PC-3 (cell line): ENCODE results near the gene PRDM15. TPM values are rescaled to one million over a fixed set of nuclear protein-coding genes. Genes with fewer than 3 reads are reported as not detected.

Experiments
- ATAC-seq: fragments of 200-7000 bp; cut with Tn5 transposase; 2 replicates; pipeline ENCODE4 v1.9.1; 2020; ENCODE audit warnings: mild to moderate bottlenecking, moderate library complexity
- BruUV-seq: library from RNA; stranded (reverse); fragments of 400-500 nt; replicated peaks from 2 replicates; lab custom pipeline; 2021; lab: Mats Ljungman, UMichigan
- CTCF ChIA-PET: fragments of 300-600 bp; sonication (Branson Sonifier 250); formaldehyde crosslinking; loops from one replicate; lab custom pipeline; 2022; ENCODE audit warnings: antibody characterized with exemption; lab: Charles Lee
- POLR2A ChIA-PET: fragments of 300-600 bp; sonication (Branson Sonifier 250); formaldehyde crosslinking; loops from one replicate; lab custom pipeline; 2022; ENCODE audit warnings: antibody characterized with exemption; ENCODE audit not compliant: unreplicated experiment; lab: Charles Lee
- DNase-seq: peaks from one replicate; pipeline ENCODE4 v3.0.0-alpha.2; 2015
- H2AFZ ChIP-seq: fragments of 300-600 bp; sonication (generic); 2 replicates; pipeline ENCODE4 v1.6.0; 2016; ENCODE audit warnings: antibody characterized with exemption, low read length
- H3F3A ChIP-seq: fragments of 300-600 bp; sonication (generic); one replicate; pipeline ENCODE4 v1.6.0; 2017; ENCODE audit warnings: antibody characterized with exemption, low read length, control low read depth, mild to moderate bottlenecking; ENCODE audit not compliant: unreplicated experiment
- H3K27ac ChIP-seq: fragments of 300-600 bp; sonication (generic); 2 replicates; pipeline ENCODE4 v1.5.1; 2016; ENCODE audit warnings: mild to moderate bottlenecking, low read length
- H3K27me3 ChIP-seq: fragments of 300-600 bp; sonication (generic); 2 replicates; pipeline ENCODE4 v1.6.1; 2016; ENCODE audit warnings: low read length, mixed read lengths
- H3K36me3 ChIP-seq: fragments of 300-600 bp; sonication (generic); 2 replicates; pipeline ENCODE4 v1.6.1; 2016; ENCODE audit warnings: low read depth, mixed run types, low read length, mixed read lengths
- H3K4me1 ChIP-seq: fragments of 300-600 bp; sonication (generic); 2 replicates; pipeline ENCODE4 v1.5.1; 2016; ENCODE audit warnings: low read length; ENCODE audit not compliant: insufficient read depth
- H3K4me2 ChIP-seq: fragments of 300-600 bp; sonication (generic); 2 replicates; pipeline ENCODE4 v1.6.0; 2016; ENCODE audit warnings: low read length
- H3K4me3 ChIP-seq: fragments of 300-600 bp; sonication (generic); 2 replicates; pipeline ENCODE4 v1.5.1; 2016; ENCODE audit warnings: mild to moderate bottlenecking, low read length, mixed read lengths
- H3K79me2 ChIP-seq: fragments of 300-600 bp; sonication (generic); 2 replicates; pipeline ENCODE4 v1.6.1; 2017; ENCODE audit warnings: low read length, mixed read lengths
- H3K9ac ChIP-seq: fragments of 300-600 bp; sonication (generic); 2 replicates; pipeline ENCODE4 v1.6.0; 2016; ENCODE audit warnings: mild to moderate bottlenecking, low read length
- H3K9me2 ChIP-seq: fragments of 300-600 bp; sonication (generic); replicated peaks from 2 replicates; pipeline ENCODE4 v1.6.1; 2016; ENCODE audit warnings: mixed run types, low read length, mixed read lengths
- H3K9me3 ChIP-seq: fragments of 300-600 bp; sonication (generic); 2 replicates; pipeline ENCODE4 v1.6.1; 2016; ENCODE audit warnings: low read length, mixed read lengths
- H4K20me1 ChIP-seq: fragments of 300-600 bp; sonication (generic); 2 replicates; pipeline ENCODE4 v1.6.1; 2016; ENCODE audit warnings: low read length, mixed read lengths
- EZH2 ChIP-seq: fragments of 300-600 bp; sonication (generic); IDR thresholded peaks from one replicate; pipeline ENCODE4 v1.6.1; 2017; ENCODE audit warnings: antibody characterized with exemption, mild to moderate bottlenecking, low read length; ENCODE audit not compliant: unreplicated experiment
- EZH2phosphoT487 ChIP-seq: fragments of 300-600 bp; sonication (generic); IDR thresholded peaks from 2 replicates; pipeline ENCODE4 v1.6.1; 2018; ENCODE audit warnings: mild to moderate bottlenecking, antibody characterized with exemption, low read length, borderline replicate concordance
- intact Hi-C: fragments of 100-400 bp; cut with micrococcal nuclease; formaldehyde crosslinking; loops from 2 replicates; pipeline ENCODE4 v1.9.0; 2023
- total RNA-seq: library from RNA; depleted of rRNA; stranded (reverse); fragments of >200 nt; gene quantifications from 2 replicates; pipeline ENCODE4 v1.2.3, GENCODE V29; 2014
- TF ChIP-seq, protein P1 (sequence below): fragments of 300-600 bp; sonication (generic); conservative IDR thresholded peaks from 2 replicates; pipeline ENCODE4 v1.5.1; 2017; ENCODE audit warnings: antibody characterized with exemption, low read depth, mild to moderate bottlenecking, low read length

The PRDM15 gene
- total RNA-seq, 1 experiment from 2014 or later = 13.4 TPM

DNA sequence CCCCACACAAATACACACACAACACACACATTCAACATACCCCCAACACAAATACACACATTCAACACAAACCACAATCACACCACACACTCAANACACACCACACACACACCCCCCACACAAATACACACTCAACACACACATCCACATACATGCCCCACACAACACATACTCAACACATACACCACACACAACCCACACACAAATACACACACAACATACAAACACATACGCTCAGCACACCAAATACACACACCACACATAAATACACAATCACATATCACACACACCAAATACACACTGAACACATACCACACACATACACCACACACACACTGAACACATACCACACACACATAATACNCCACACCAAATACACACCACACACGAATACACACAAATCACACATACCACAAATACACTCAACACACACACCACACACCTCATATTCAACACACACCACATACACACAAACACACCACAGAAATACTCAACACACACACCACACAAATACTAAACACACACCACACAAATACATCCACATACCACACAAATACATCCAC, 48.9 kb downstream of the PRDM15 start:
- Histone ChIP-seq H2AFZ (no peak overlapping the region), H3K9me3 (no peaks in the 10 kb centered on the region), H3K27ac (no peak overlapping the region), H3K4me3 (no peak overlapping the region), H3K9me2 (no peaks in the 10 kb centered on the region), H3K4me1 (no peaks in the 10 kb centered on the region), H3K4me2 (no peak overlapping the region), H4K20me1 (no peaks in the 10 kb centered on the region), H3K9ac (no peak overlapping the region), H3K79me2 (no peaks in the 10 kb centered on the region), H3F3A (no peaks in the 10 kb centered on the region), H3K36me3 (peaks cover 3% of the 10 kb centered on the region; the same call in 1 of the 2 replicates), H3K27me3 (no peaks in the 10 kb centered on the region)
- ChIA-PET CTCF (no interaction called here), POLR2A (no interaction called here)
- DNase-seq (no peak), ATAC-seq (no peak)
- BruUV-seq = no TSS peak
- TF ChIP-seq EZH2 (no peak), EZH2phosphoT487 (no peak)
- TF ChIP-seq, protein P1, sequence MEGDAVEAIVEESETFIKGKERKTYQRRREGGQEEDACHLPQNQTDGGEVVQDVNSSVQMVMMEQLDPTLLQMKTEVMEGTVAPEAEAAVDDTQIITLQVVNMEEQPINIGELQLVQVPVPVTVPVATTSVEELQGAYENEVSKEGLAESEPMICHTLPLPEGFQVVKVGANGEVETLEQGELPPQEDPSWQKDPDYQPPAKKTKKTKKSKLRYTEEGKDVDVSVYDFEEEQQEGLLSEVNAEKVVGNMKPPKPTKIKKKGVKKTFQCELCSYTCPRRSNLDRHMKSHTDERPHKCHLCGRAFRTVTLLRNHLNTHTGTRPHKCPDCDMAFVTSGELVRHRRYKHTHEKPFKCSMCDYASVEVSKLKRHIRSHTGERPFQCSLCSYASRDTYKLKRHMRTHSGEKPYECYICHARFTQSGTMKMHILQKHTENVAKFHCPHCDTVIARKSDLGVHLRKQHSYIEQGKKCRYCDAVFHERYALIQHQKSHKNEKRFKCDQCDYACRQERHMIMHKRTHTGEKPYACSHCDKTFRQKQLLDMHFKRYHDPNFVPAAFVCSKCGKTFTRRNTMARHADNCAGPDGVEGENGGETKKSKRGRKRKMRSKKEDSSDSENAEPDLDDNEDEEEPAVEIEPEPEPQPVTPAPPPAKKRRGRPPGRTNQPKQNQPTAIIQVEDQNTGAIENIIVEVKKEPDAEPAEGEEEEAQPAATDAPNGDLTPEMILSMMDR = no peak
- intact Hi-C loops = no loop called here

DNA sequence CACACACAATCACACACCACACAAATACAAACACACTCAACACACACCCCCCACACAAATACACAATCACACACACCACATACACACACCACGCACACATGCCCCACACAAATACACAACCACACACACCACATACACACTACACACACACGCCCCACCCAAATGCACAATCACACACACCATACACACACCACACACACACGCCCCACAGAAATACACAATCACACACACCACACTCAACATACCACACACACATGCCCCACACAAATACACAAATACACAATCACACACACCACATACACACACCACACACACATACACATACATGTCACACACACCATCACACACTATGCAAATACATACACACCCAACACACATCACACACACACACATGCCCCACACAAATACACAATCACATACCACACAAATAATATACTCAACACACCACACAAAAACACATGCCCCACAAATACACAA, 50.2 kb downstream of the PRDM15 start:
- no TSS peak for BruUV-seq
- TF ChIP-seq, protein P1 = no peak
- TF ChIP-seq EZH2phosphoT487 = no peak
- TF ChIP-seq EZH2 = no peak
- no peaks in the 10 kb centered on the region for H3F3A ChIP-seq
- no peak for DNase-seq
- H3K79me2 ChIP-seq = no peaks in the 10 kb centered on the region
- no peak for ATAC-seq
- no peak overlapping the region for H3K27ac ChIP-seq
- no peaks in the 10 kb centered on the region for H3K27me3 ChIP-seq
- no peak overlapping the region for H2AFZ ChIP-seq
- no peaks in the 10 kb centered on the region for H3K9me2 ChIP-seq
- H3K4me3 ChIP-seq = no peak overlapping the region
- ChIA-PET POLR2A (no interaction called here), CTCF (no interaction called here)
- H3K4me1 ChIP-seq = no peaks in the 10 kb centered on the region
- no peaks in the 10 kb centered on the region; the same call in 1 of the 2 replicates for H3K36me3 ChIP-seq
- H4K20me1 ChIP-seq = no peaks in the 10 kb centered on the region
- no peak overlapping the region for H3K4me2 ChIP-seq
- no peaks in the 10 kb centered on the region for H3K9me3 ChIP-seq
- intact Hi-C loops = no loop called here
- no peak overlapping the region for H3K9ac ChIP-seq
